NCI-H526 (cell line): Measurements from ENCODE around the gene TMEM163.
A peak's percentile ranks its signal among the peaks of the same experiment; 100 is the strongest.

Experiments
- DNase-seq, 2 experiments: peaks; one replicate each; lab custom pipeline; 2025; lab: John Stamatoyannopoulos, UW

Gene TMEM163

GRCh38 chr2:134663451-134664450, 55.0 kb downstream of the TMEM163 start:
- DNase-seq, result no peak

- no peak for DNase-seq
Measured at GRCh38 chr2:134662751-134663150, 56.0 kb downstream of the TMEM163 start.

GRCh38 chr2:134660626-134661402, 58.0 kb downstream of the TMEM163 start:
- DNase-seq, result no peak

GRCh38 chr2:134659724-134660123, 59.1 kb downstream of the TMEM163 start:
- DNase-seq, result no peak

- DNase-seq, result peak in 1 of 2 experiments; percentile 10
Measured at GRCh38 chr2:134657650-134658250, 61.0 kb downstream of the TMEM163 start.

GRCh38 chr2:134656391-134656790, 62.4 kb downstream of the TMEM163 start:
- peak; percentile 38 to 55 for DNase-seq

GRCh38 chr2:134648586-134648985, 70.2 kb downstream of the TMEM163 start:
- DNase-seq, result no peak

GRCh38 chr2:134647607-134648256, 71.1 kb downstream of the TMEM163 start:
- DNase-seq, result no peak

GRCh38 chr2:134642938-134643337, 75.9 kb downstream of the TMEM163 start:
- DNase-seq, result no peak

GRCh38 chr2:134640494-134640893, 78.3 kb downstream of the TMEM163 start:
- no peak for DNase-seq

- no peak for DNase-seq
Measured at GRCh38 chr2:134639265-134639664, 79.5 kb downstream of the TMEM163 start.

- no peak for DNase-seq
Measured at GRCh38 chr2:134636714-134637113, 82.1 kb downstream of the TMEM163 start.

GRCh38 chr2:134634054-134634753, 84.6 kb downstream of the TMEM163 start:
- DNase-seq, result no peak

- DNase-seq, result no peak
Measured at GRCh38 chr2:134630504-134631159, 88.2 kb downstream of the TMEM163 start.

- DNase-seq, result peak in 1 of 2 experiments; percentile 9
Measured at GRCh38 chr2:134628453-134628852, 90.3 kb downstream of the TMEM163 start.

GRCh38 chr2:134626781-134627180, 92.0 kb downstream of the TMEM163 start:
- DNase-seq, result no peak

- DNase-seq, result no peak
Measured at GRCh38 chr2:134625311-134625710, 93.5 kb downstream of the TMEM163 start.

GRCh38 chr2:134623796-134624195, 95.0 kb downstream of the TMEM163 start:
- DNase-seq, result no peak

GRCh38 chr2:134623046-134623445, 95.8 kb downstream of the TMEM163 start:
- no peak for DNase-seq

- no peak for DNase-seq
Measured at GRCh38 chr2:134621939-134622705, 96.7 kb downstream of the TMEM163 start.
